HL-60/S4 treated with phorbol 12-myristate 13-acetate at 8.2 ng/mL for 4 days and 3 days (cell line): Measurements from ENCODE around the gene INPP5J.
"Not testable (repeated sequence)": the region's sequence is repeated elsewhere in the genome, so short reads cannot be mapped to it uniquely, and the experiment has no call there.

Experiments
- in situ Hi-C: fragments of 300-500 bp; cut with MboI; formaldehyde crosslinking; loops from 2 replicates; pipeline ENCODE4 v1.15.0; 2022; ENCODE audit warnings: low sequenced_read_pairs

INPP5J gene, protein sequence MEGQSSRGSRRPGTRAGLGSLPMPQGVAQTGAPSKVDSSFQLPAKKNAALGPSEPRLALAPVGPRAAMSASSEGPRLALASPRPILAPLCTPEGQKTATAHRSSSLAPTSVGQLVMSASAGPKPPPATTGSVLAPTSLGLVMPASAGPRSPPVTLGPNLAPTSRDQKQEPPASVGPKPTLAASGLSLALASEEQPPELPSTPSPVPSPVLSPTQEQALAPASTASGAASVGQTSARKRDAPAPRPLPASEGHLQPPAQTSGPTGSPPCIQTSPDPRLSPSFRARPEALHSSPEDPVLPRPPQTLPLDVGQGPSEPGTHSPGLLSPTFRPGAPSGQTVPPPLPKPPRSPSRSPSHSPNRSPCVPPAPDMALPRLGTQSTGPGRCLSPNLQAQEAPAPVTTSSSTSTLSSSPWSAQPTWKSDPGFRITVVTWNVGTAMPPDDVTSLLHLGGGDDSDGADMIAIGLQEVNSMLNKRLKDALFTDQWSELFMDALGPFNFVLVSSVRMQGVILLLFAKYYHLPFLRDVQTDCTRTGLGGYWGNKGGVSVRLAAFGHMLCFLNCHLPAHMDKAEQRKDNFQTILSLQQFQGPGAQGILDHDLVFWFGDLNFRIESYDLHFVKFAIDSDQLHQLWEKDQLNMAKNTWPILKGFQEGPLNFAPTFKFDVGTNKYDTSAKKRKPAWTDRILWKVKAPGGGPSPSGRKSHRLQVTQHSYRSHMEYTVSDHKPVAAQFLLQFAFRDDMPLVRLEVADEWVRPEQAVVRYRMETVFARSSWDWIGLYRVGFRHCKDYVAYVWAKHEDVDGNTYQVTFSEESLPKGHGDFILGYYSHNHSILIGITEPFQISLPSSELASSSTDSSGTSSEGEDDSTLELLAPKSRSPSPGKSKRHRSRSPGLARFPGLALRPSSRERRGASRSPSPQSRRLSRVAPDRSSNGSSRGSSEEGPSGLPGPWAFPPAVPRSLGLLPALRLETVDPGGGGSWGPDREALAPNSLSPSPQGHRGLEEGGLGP

GRCh38 chr22:31122532-31123291 is at the start of gene INPP5J:
Gene INPP5J, plus strand, starts transcription at chr22:31122966. Its CDS starts 49 bp downstream, at chr22:31123015.
- in situ Hi-C loops: no loop called here

DNA sequence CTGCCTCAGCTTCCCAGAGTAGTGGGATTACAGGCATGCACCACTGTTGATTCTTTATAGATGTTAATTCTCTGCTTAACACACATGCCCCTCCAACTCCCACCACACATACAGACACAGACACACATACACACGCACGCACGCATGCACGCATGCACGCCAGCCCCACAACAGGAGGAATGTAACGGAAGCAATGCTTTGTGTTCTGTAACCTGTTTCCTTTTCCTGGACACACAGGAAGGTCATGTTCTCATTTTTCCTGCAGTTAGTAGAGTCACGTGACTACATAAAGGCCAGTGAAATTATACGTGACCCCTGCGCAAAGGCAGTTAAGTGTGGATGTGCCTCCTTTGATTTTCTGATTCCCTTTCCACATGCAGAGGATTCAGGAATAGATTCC is 49.6 kb upstream of the INPP5J start:
- in situ Hi-C loops: not testable (repeated sequence)

DNA sequence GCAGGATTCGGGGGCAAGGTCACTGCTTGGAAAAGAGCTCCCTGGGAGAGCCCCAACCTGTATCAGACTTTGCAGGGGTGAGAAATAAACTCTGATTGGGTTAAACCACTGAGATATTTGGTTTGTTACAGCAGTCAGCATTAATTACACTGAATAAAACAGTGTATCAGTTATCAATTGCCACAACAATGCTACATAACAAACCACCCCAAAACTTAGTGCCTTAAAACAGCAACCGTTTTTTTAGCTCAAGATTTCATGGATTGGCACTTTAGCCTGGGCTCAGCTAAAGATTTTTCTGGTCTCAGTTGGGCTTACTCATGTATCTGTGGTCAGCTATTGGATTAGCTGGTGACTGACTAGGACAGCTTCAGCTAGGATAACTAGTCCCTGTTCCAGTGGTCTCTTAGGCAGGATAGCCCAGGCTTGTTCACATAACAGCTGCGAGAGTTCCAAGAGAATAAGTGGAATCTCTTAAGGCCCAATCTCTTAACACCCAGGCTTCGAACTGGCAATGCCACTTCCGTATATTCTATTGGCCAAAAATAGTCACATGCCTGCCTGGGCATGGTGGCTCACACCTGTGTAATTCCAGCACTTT is 49.1 kb upstream of the INPP5J start:
- in situ Hi-C loops: not testable (repeated sequence)

DNA sequence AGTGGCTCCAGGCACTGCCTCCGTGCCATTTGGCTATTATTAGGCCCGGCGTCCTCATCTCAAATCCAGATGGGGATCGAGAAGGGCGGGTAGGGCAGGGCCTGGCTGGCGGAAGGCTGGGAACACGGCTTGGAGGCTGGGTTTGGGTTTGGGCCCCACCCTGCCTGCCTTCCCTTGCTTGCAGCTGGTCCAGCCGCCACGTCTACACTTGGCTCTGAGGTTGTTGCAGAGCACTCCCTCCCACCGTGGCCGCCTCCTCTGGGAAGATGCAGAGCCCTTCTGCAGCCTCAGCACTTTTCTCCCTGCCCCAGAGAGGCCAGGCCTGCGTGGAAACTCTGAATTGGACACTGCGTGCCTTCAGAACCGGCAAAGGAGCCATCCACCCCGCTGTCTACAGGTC is 46.8 kb upstream of the INPP5J start:
- in situ Hi-C loops: no loop called here

DNA sequence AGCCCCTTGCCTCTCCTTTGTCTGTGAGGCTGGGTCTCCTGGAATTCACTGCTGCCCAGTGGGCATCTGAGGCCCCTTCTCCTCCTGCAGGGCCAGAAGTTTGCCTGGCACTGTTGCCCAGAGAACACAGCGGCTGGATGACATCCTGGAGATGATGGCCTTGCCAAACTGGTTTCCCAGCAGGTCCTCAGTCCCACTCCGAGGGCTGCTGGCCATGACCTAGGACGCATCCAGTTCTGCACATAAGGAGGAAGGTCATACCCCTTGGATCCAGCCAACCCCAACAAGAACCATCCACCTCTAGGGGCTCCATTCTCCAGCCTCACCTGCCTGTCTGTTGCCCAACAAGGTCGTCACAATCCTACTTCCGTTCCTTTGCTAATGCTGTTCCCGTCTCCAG is 45.1 kb upstream of the INPP5J start:
- in situ Hi-C loops: no loop called here

DNA sequence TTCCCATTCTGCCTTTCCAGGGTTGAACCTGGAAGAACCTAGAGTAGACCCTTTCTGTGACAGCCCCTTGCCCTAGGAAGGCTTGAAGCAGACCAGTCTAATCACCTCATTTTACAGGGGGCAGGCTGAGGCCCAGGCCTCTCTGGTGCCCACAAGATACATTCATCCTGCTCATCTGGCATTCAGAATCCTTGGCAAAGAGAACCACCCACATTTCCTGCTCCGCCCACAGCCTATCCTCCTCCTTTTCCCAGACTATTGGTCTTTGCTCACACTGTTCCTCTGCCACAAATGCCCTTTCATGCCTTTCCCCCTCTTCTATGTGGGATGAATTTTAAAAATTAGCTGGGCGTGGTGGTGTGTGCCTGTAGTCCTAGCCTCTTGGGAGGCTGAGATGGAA is 44.4 kb upstream of the INPP5J start:
- in situ Hi-C loops: not testable (repeated sequence)

DNA sequence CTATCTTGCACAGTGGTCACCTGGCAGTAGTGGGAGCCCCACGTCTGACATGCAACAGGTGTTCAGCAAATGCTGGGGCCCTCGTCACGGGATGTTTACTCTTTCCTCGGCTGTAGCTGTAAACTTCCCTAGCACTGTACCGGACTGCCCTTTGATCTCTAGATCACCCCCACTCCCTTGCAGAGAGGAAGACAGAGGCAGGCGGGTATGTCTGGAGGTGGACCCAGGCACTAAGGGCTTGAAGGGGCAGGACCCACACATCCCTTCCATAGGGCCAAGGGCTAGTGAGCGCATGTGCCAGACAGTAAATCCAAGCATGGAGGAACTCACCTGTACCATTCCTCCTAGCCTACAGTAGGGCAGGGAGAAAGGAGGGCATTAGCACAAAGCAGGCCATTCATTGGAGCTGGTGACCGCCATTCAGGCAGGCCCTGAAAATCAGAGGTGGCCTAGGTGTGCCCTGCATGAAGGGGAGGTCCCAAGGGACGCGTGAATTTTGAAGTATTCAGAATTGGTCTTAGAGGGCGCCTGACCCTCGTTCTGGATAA is 43.6 kb upstream of the INPP5J start:
- in situ Hi-C loops: no loop called here

GRCh38 chr22:31080164-31080847 is 42.5 kb upstream of the INPP5J start:
- in situ Hi-C loops: no loop called here

GRCh38 chr22:31080848-31081649 is 41.7 kb upstream of the INPP5J start, which contains the start of gene SMTN:
Gene SMTN, plus strand, starts transcription at chr22:31081318. Its CDS starts 1,941 bp downstream, at chr22:31083259.
- in situ Hi-C loops: no loop called here

GRCh38 chr22:31081963-31082605 is 40.7 kb upstream of the INPP5J start:
- in situ Hi-C loops: no loop called here

GRCh38 chr22:31082606-31083376 is 40.0 kb upstream of the INPP5J start:
- in situ Hi-C loops: no loop called here

GRCh38 chr22:31083377-31083768 is 39.4 kb upstream of the INPP5J start:
- in situ Hi-C loops: no loop called here

GRCh38 chr22:31083923-31084810 is 38.6 kb upstream of the INPP5J start:
- in situ Hi-C loops: no loop called here

DNA sequence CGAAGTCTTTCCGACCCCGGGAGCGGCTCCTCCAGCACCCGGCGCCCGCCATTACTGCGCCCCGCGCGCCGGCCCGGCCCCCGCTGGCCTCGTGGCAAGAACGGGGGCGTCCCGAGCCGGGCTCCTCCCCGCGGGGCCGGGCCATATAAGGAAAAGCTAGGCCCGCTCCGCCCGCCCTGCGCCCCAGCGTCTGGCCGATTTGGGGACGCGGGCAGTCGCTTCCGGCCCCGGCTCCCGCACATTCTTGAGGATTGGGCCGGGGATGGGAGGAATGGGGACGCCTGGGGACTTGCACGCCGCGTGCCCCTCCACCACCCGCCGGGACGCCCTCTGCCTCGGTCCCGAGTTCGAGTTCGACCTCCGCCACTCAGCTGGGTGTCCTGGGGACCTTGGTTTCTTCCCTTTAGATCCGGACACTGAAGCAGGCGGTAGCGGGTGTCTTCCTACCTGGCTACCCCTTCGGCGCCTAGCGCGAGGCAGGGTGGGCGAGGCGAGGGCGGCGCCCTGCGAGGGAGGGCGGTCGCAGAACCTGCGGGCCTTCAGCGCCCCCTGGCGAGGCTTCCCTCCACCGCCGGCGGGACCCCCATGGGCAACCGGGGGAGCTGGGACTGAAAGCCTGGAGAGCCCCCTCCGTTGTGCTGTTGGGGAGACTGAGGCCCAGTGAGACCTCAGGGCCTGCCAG is 37.8 kb upstream of the INPP5J start:
- in situ Hi-C loops: no loop called here

- in situ Hi-C loops: no loop called here
Measured at GRCh38 chr22:31085493-31085824, 37.3 kb upstream of the INPP5J start.

GRCh38 chr22:31085928-31086327 is 36.8 kb upstream of the INPP5J start:
- in situ Hi-C loops: no loop called here
